ENCODE data around the gene ABI2. TPM values are rescaled to one million over a fixed set of nuclear protein-coding genes. Genes with fewer than 3 reads are reported as not detected.

The ABI2 gene
- total and polyA plus RNA-seq, 2 experiments from 2014 or later, result 22.6 to 27.5 TPM

DNA sequence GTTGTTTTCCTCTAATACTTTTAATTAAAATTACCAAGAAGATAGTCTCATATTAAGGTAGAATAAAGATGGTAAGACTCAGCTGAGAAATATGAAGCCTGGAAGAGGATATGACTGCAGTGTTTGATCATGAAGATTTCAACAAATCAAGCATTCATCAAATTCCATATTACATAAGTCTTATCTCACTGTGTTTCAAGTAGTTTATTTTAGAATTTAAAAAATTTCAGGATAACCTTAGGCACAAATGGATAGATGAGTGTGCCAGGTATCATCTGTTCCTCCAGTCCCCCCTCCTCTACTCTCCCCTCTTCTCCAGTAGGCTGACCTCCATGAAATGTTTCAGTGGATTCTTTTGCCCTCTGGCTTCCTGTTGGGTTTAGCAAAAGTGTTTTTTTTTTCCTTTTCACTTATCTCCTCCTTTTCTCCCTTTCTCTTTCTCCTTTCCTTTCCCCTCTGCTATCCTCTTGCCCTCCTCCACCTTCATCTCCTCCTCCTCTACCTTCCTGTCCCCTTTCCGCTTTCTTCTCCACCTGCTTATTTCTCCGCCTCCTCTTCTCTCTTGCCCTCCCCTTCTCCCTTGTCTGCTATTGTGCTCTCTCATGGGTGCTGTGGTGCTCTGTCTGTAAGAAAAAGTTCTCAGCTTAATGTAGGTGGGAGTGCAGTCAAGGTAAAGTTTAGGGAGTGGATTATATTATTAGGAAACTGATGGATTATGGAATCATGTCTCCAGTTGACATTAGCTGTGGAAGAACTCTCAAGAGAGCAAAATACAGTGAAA, 72.8 kb downstream of the ABI2 start:
- Histone ChIP-seq H4K20me1 (ENCODE audit: insufficient read depth, poor library complexity, severe bottlenecking) (no peaks in the 10 kb centered on the region), H3K79me2 (no peaks in the 10 kb centered on the region), H3K36me3 (replicated peaks; ENCODE audit: insufficient read depth, low read depth) (no peaks in the 10 kb centered on the region), H3K4me2 (no peak overlapping the region), H3K9me2 (replicated peaks; ENCODE audit: insufficient read depth) (no peaks in the 10 kb centered on the region), H3K4me3 (no peak overlapping the region), H2AFZ (no peak overlapping the region), H3K4me1 (ENCODE audit: insufficient read depth) (no peaks in the 10 kb centered on the region), H3K27me3 (no peaks in the 10 kb centered on the region), H3K27ac (no peak overlapping the region), H3K9me3 (ENCODE audit: low read depth) (no peaks in the 10 kb centered on the region)
- 89% methylated on average over 2 of the region's 2 CpGs for WGBS (ENCODE audit: low lambda C conversion rate, missing lambda C conversion rate)
- no peak for DNase-seq (ENCODE audit: low spot score)
- no peak for TF ChIP-seq EZH2phosphoT487 (IDR thresholded peaks at IDR 0.05; ENCODE audit: low read depth, severe bottlenecking, unreplicated experiment)

GRCh38 chr2:203404996-203405395, 76.8 kb downstream of the ABI2 start:
- Histone ChIP-seq H3K36me3 (replicated peaks; ENCODE audit: insufficient read depth, low read depth) (no peaks in the 10 kb centered on the region), H3K9me2 (replicated peaks; ENCODE audit: insufficient read depth) (no peaks in the 10 kb centered on the region), H3K9me3 (ENCODE audit: low read depth) (no peaks in the 10 kb centered on the region), H3K79me2 (no peaks in the 10 kb centered on the region), H4K20me1 (ENCODE audit: insufficient read depth, poor library complexity, severe bottlenecking) (no peaks in the 10 kb centered on the region), H3K4me3 (no peak overlapping the region), H3K4me2 (no peak overlapping the region), H3K27me3 (no peaks in the 10 kb centered on the region), H2AFZ (no peak overlapping the region), H3K27ac (no peak overlapping the region), H3K4me1 (ENCODE audit: insufficient read depth) (no peaks in the 10 kb centered on the region)
- TF ChIP-seq CTCF (IDR thresholded peaks at IDR 0.05; ENCODE audit: poor library complexity) (no peak), EZH2 (IDR thresholded peaks at IDR 0.05; ENCODE audit: borderline replicate concordance) (no peak), EZH2phosphoT487 (IDR thresholded peaks at IDR 0.05; ENCODE audit: low read depth, severe bottlenecking, unreplicated experiment) (no peak)
- DNase-seq (ENCODE audit: low spot score), result no peak

DNA sequence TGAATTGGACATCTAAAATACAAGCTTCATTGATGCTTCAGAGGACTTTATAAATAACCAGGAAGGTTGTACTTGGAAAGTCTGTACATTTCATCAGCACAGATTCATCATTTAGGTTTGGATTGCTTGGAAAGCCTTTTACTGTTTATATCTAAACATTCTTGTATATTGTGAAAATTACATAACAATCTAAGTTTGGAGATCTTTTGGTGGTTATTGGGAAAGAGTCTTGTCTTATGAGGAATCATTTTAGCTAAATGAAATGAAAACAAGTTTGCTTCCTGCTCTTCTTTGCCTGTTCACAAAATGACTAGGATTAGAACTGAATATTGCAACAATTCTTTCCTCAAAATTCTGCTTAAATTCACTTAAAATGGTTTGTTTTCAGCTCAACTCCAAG, 79.3 kb downstream of the ABI2 start:
- Histone ChIP-seq H2AFZ (no peak overlapping the region), H3K9me2 (replicated peaks; ENCODE audit: insufficient read depth) (no peaks in the 10 kb centered on the region), H3K4me1 (ENCODE audit: insufficient read depth) (no peaks in the 10 kb centered on the region), H3K27ac (no peak overlapping the region), H3K4me3 (no peak overlapping the region), H3K4me2 (no peak overlapping the region), H3K79me2 (no peaks in the 10 kb centered on the region), H3K9me3 (ENCODE audit: low read depth) (no peaks in the 10 kb centered on the region), H4K20me1 (ENCODE audit: insufficient read depth, poor library complexity, severe bottlenecking) (no peaks in the 10 kb centered on the region), H3K36me3 (replicated peaks; ENCODE audit: insufficient read depth, low read depth) (no peaks in the 10 kb centered on the region), H3K27me3 (no peaks in the 10 kb centered on the region)
- TF ChIP-seq CTCF (IDR thresholded peaks at IDR 0.05; ENCODE audit: poor library complexity), result no peak
- no peak for TF ChIP-seq EZH2 (IDR thresholded peaks at IDR 0.05; ENCODE audit: borderline replicate concordance)
- no peak for TF ChIP-seq EZH2phosphoT487 (IDR thresholded peaks at IDR 0.05; ENCODE audit: low read depth, severe bottlenecking, unreplicated experiment)
- DNase-seq (ENCODE audit: low spot score), result no peak

- no peaks in the 10 kb centered on the region for H3K4me1 ChIP-seq (ENCODE audit: insufficient read depth)
- H3K27ac ChIP-seq, result no peak overlapping the region
- H4K20me1 ChIP-seq (ENCODE audit: insufficient read depth, poor library complexity, severe bottlenecking), result no peaks in the 10 kb centered on the region
- no peak overlapping the region for H3K4me3 ChIP-seq
- no peak overlapping the region for H3K4me2 ChIP-seq
- no peaks in the 10 kb centered on the region for H3K79me2 ChIP-seq
- no peaks in the 10 kb centered on the region for H3K27me3 ChIP-seq
- H3K9me3 ChIP-seq (ENCODE audit: low read depth), result no peaks in the 10 kb centered on the region
- no peaks in the 10 kb centered on the region for H3K9me2 ChIP-seq (replicated peaks; ENCODE audit: insufficient read depth)
- TF ChIP-seq EZH2phosphoT487 (IDR thresholded peaks at IDR 0.05; ENCODE audit: low read depth, severe bottlenecking, unreplicated experiment), result no peak
- TF ChIP-seq EZH2 (IDR thresholded peaks at IDR 0.05; ENCODE audit: borderline replicate concordance), result no peak
- no peak overlapping the region for H2AFZ ChIP-seq
- no peak for DNase-seq (ENCODE audit: low spot score)
- peaks cover 4% of the 10 kb centered on the region for H3K36me3 ChIP-seq (replicated peaks; ENCODE audit: insufficient read depth, low read depth)
- 82% methylated on average over 6 of the region's 7 CpGs for WGBS (ENCODE audit: low lambda C conversion rate, missing lambda C conversion rate)
Measured at GRCh38 chr2:203412546-203413331, 84.5 kb downstream of the ABI2 start.

All from hepatocyte (in vitro differentiated cells).